IMR-90 (cell line): Measurements from ENCODE around the gene POLR3GL. TPM values are rescaled to one million over a fixed set of nuclear protein-coding genes. Genes with fewer than 3 reads are reported as not detected.

ENCODE experiments used
- ATAC-seq: fragments of 200-7000 bp; cut with Tn5 transposase; 2 replicates; pipeline ENCODE4 v1.9.1; 2020; ENCODE audit warnings: low read depth, mild to moderate bottlenecking, moderate library complexity
- BruUV-seq: library from RNA; stranded (reverse); fragments of 400-500 nt; replicated peaks from 2 replicates; lab custom pipeline; 2021; lab: Mats Ljungman, UMichigan
- CTCF ChIA-PET: fragments of 300-600 bp; formaldehyde crosslinking; extraction: SDS; loops from one replicate; lab custom pipeline; 2021; ENCODE audit warnings: antibody characterized with exemption; lab: Yijun Ruan, JAX
- POLR2A ChIA-PET: fragments of 300-600 bp; sonication (Branson Sonifier 250); formaldehyde crosslinking; loops from one replicate; lab custom pipeline; 2022; ENCODE audit warnings: antibody characterized with exemption; ENCODE audit not compliant: unreplicated experiment; lab: Charles Lee
- DNase-seq: peaks from one replicate; pipeline ENCODE4 v3.0.0; 2013
- H2AFZ ChIP-seq: replicated peaks from 2 replicates; pipeline ENCODE3; 2013; ENCODE audit warnings: low read length, mild to moderate bottlenecking; ENCODE audit not compliant: poor library complexity
- H2AK5ac ChIP-seq: 2 replicates; pipeline ENCODE4 v1.6.1; 2013; ENCODE audit warnings: low read depth, low read length, inconsistent platforms
- H2AK9ac ChIP-seq: replicated peaks from 2 replicates; pipeline ENCODE3; 2013; ENCODE audit warnings: mild to moderate bottlenecking, low read depth, low read length, moderate library complexity; ENCODE audit not compliant: poor library complexity
- H2BK120ac ChIP-seq: 2 replicates; pipeline ENCODE4 v1.6.1; 2013; ENCODE audit warnings: low read depth, low read length, inconsistent platforms
- H2BK15ac ChIP-seq: 3 replicates; pipeline ENCODE4 v1.6.1; 2013; ENCODE audit warnings: low read depth, low read length, inconsistent platforms
- H2BK20ac ChIP-seq: 2 replicates; pipeline ENCODE4 v1.6.1; 2013; ENCODE audit warnings: low read depth, mild to moderate bottlenecking, inconsistent platforms, low read length, moderate library complexity
- H2BK5ac ChIP-seq: 2 replicates; pipeline ENCODE4 v1.6.1; 2013; ENCODE audit warnings: mild to moderate bottlenecking, low read depth, low read length, inconsistent platforms; ENCODE audit not compliant: poor library complexity, severe bottlenecking
- H3K14ac ChIP-seq: replicated peaks from 2 replicates; pipeline ENCODE4 v1.6.1; 2013; ENCODE audit warnings: low read depth, low read length, inconsistent platforms
- H3K18ac ChIP-seq: 2 replicates; pipeline ENCODE4 v1.6.1; 2013; ENCODE audit warnings: low read depth, low read length, control low read depth
- H3K23ac ChIP-seq: 2 replicates; pipeline ENCODE4 v1.6.1; 2013; ENCODE audit warnings: low read depth, low read length, inconsistent platforms
- H3K27ac ChIP-seq: 2 replicates; pipeline ENCODE4 v1.5.1; 2013; ENCODE audit warnings: mild to moderate bottlenecking, control low read depth, low read length; ENCODE audit not compliant: insufficient read depth
- H3K27me3 ChIP-seq: 2 replicates; pipeline ENCODE4 v1.6.1; 2013; ENCODE audit warnings: low read length; ENCODE audit not compliant: control insufficient read depth, insufficient read depth
- H3K36me3 ChIP-seq: 2 replicates; pipeline ENCODE4 v1.6.1; 2013; ENCODE audit warnings: low read length, mixed read lengths; ENCODE audit not compliant: control insufficient read depth, insufficient read depth
- H3K4ac ChIP-seq: 2 replicates; pipeline ENCODE4 v1.6.1; 2013; ENCODE audit warnings: low read depth, low read length, inconsistent platforms
- H3K4me1 ChIP-seq: 2 replicates; pipeline ENCODE4 v1.6.1; 2013; ENCODE audit warnings: low read length, mixed read lengths; ENCODE audit not compliant: control insufficient read depth, insufficient read depth
- H3K4me2 ChIP-seq: 2 replicates; pipeline ENCODE4 v1.6.1; 2013; ENCODE audit warnings: low read depth, mild to moderate bottlenecking, control low read depth, low read length, moderate library complexity
- H3K4me3 ChIP-seq: 2 replicates; pipeline ENCODE4 v1.5.1; 2013; ENCODE audit warnings: low read depth, mild to moderate bottlenecking, control low read depth, low read length, moderate library complexity; ENCODE audit not compliant: insufficient read depth
- H3K56ac ChIP-seq: 2 replicates; pipeline ENCODE4 v1.6.1; 2013; ENCODE audit warnings: low read length, inconsistent platforms; ENCODE audit not compliant: insufficient read depth; ENCODE audit errors: extremely low read depth
- H3K79me1 ChIP-seq, 2 experiments: 2 replicates each; pipeline ENCODE4 v1.6.1; 2013; ENCODE audit warnings: low read length in 2 of 2, inconsistent platforms in 1 of 2, low read depth in 1 of 2
- H3K9ac ChIP-seq: 2 replicates; pipeline ENCODE4 v1.6.1; 2013; ENCODE audit warnings: low read depth, low read length, control low read depth
- H3K9me1 ChIP-seq: 2 replicates; pipeline ENCODE4 v1.6.1; 2013; ENCODE audit warnings: low read length, inconsistent platforms; ENCODE audit not compliant: insufficient read depth
- H3K9me3 ChIP-seq: 2 replicates; pipeline ENCODE4 v1.6.1; 2013; ENCODE audit warnings: low read length; ENCODE audit not compliant: control insufficient read depth, insufficient read depth
- H4K20me1 ChIP-seq: 2 replicates; pipeline ENCODE4 v1.6.1; 2013; ENCODE audit warnings: low read length, inconsistent platforms; ENCODE audit not compliant: insufficient read depth
- H4K5ac ChIP-seq: 2 replicates; pipeline ENCODE4 v1.6.1; 2013; ENCODE audit warnings: mild to moderate bottlenecking, low read depth, low read length, control low read depth
- H4K8ac ChIP-seq, 2 experiments: 2 replicates each; pipeline ENCODE4 v1.6.1; 2013; ENCODE audit warnings: low read depth in 2 of 2, low read length in 2 of 2, control low read depth in 1 of 2, inconsistent platforms in 1 of 2
- H4K91ac ChIP-seq: 2 replicates; pipeline ENCODE4 v1.6.1; 2013; ENCODE audit warnings: low read depth, low read length, inconsistent platforms; ENCODE audit not compliant: insufficient read depth
- BHLHE40 ChIP-seq: fragments of 150-350 bp; IDR thresholded peaks from 2 replicates; pipeline ENCODE4 v1.6.1; 2016; ENCODE audit warnings: mild to moderate bottlenecking, low read depth, low read length
- CEBPB ChIP-seq: IDR thresholded peaks from 2 replicates; pipeline ENCODE4 v1.6.1; 2012; ENCODE audit warnings: low read depth, low read length, improper control_type of control experiment
- CTCF ChIP-seq: conservative IDR thresholded peaks from 2 replicates; pipeline ENCODE4 v1.5.1; 2012; ENCODE audit warnings: mild to moderate bottlenecking, low read depth, low read length, improper control_type of control experiment
- FOS ChIP-seq: fragments of 150-350 bp; IDR thresholded peaks from 2 replicates; pipeline ENCODE4 v1.6.1; 2016; ENCODE audit warnings: low read depth, low read length
- MAFK ChIP-seq: IDR thresholded peaks from 2 replicates; pipeline ENCODE4 v1.6.1; 2012; ENCODE audit warnings: low read depth, low read length, improper control_type of control experiment
- MAZ ChIP-seq: IDR thresholded peaks from 2 replicates; pipeline ENCODE4 v1.6.1; 2012; ENCODE audit warnings: low read depth, mild to moderate bottlenecking, low read length, improper control_type of control experiment, moderate library complexity, borderline replicate concordance
- MXI1 ChIP-seq: IDR thresholded peaks from 2 replicates; pipeline ENCODE4 v1.6.1; 2012; ENCODE audit warnings: low read depth, mild to moderate bottlenecking, low read length, moderate library complexity, borderline replicate concordance
- NFE2L2 ChIP-seq: fragments of 150-350 bp; IDR thresholded peaks from 2 replicates; pipeline ENCODE4 v1.6.1; 2016; ENCODE audit warnings: low read depth, mild to moderate bottlenecking, low read length
- POLR2A ChIP-seq: IDR thresholded peaks from 2 replicates; pipeline ENCODE4 v1.6.1; 2012; ENCODE audit warnings: mild to moderate bottlenecking, low read depth, low read length
- RAD21 ChIP-seq: IDR thresholded peaks from 2 replicates; pipeline ENCODE4 v1.6.1; 2012; ENCODE audit warnings: low read length, improper control_type of control experiment
- RCOR1 ChIP-seq: IDR thresholded peaks from 2 replicates; pipeline ENCODE4 v1.6.1; 2012; ENCODE audit warnings: mild to moderate bottlenecking, low read length, improper control_type of control experiment; ENCODE audit not compliant: insufficient replicate concordance
- RFX5 ChIP-seq: IDR thresholded peaks from 2 replicates; pipeline ENCODE4 v1.8.0; 2012; ENCODE audit warnings: low read depth, mild to moderate bottlenecking, low read length, moderate library complexity
- USF2 ChIP-seq: fragments of 150-350 bp; IDR thresholded peaks from 2 replicates; pipeline ENCODE4 v1.6.1; 2017; ENCODE audit warnings: mild to moderate bottlenecking, antibody characterized with exemption, low read length, low read depth
- WGBS, 2 experiments: methylation state at CpG; one replicate each; pipeline versions ENCODE4 v1.1.5 to v1.1.7; 2013; ENCODE audit warnings: missing lambda C conversion rate in 2 of 2; ENCODE audit not compliant: insufficient read length in 1 of 2; ENCODE audit errors: extremely low coverage in 2 of 2; 5-methylcytosine and 5-hydroxymethylcytosine counted together
- dilution Hi-C: fragments of 300-500 bp; cut with HindIII; formaldehyde crosslinking; loops from one replicate; pipeline ENCODE4 v1.14.3; 2018; ENCODE audit warnings: low sequenced_read_pairs; ENCODE audit not compliant: unreplicated experiment
- in situ Hi-C: fragments of 300-500 bp; cut with MboI; formaldehyde crosslinking; loops from 3 replicates; pipeline ENCODE4 v1.14.3; 2019; ENCODE audit warnings: low sequenced_read_pairs, inconsistent platforms, mixed read lengths
- intact Hi-C: fragments of 100-400 bp; cut with micrococcal nuclease; formaldehyde crosslinking; loops from 2 replicates; pipeline ENCODE4 v1.10.0; 2022
- polyA plus RNA-seq, 3 experiments: library from polyadenylated mRNA; depleted of rRNA; stranded (reverse); fragments of >200 nt; gene quantifications; 2 replicates each; pipeline ENCODE4 v1.2.3, GENCODE V29; 2012; ENCODE audit warnings: low replicate concordance in 1 of 3
- total RNA-seq: library from RNA; depleted of rRNA; stranded (reverse); fragments of >200 nt; gene quantifications from 2 replicates; pipeline ENCODE4 v1.2.3, GENCODE V29; 2012

POLR3GL gene
- total and polyA plus RNA-seq, 2 of the 4 experiments (the other 2 are of a cell fraction) = 7.9 to 16.3 TPM

DNA sequence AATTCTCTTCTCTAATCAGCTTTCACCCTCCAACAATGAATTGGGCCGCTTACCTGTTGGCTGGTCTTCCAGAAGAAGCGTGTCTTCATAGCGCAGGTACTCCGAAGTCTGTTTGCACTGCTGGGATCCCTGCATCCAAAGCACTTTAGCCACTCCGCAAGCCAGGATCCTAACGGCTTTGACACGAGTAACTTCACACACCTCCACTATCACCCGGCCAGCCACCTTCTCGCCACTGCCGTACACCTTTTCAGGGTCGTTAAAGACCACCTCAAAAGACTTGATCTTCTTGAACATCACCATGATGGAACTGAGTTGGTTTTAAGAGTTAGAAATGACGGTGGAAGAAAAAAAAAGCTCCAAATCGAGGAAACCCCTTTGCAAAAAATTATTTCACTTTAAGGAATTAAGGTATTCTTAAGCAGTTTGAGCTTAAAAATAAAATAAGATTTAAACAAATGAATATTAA lies 31.5 kb downstream of the POLR3GL start:
- no peak for TF ChIP-seq CEBPB
- no peak for TF ChIP-seq MAZ
- no peak for TF ChIP-seq USF2
- TF ChIP-seq MXI1 = no peak
- TF ChIP-seq NFE2L2 = no peak
- TF ChIP-seq CTCF = no peak
- no peak for TF ChIP-seq POLR2A
- TF ChIP-seq RFX5 = no peak
- TF ChIP-seq RAD21 = no peak
- no peak for TF ChIP-seq FOS
- no peak for TF ChIP-seq RCOR1
- TF ChIP-seq BHLHE40 = no peak
- no peak for TF ChIP-seq MAFK
- ATAC-seq (no peak), DNase-seq (no peak)
- Histone ChIP-seq H3K18ac (peak overlapping the region; percentile 48; the same call in 1 of the 2 replicates), H3K9me3 (no peaks in the 10 kb centered on the region), H2BK20ac (no peak overlapping the region), H3K4me2 (peak overlapping the region; percentile 92), H4K91ac (peak overlapping the region; percentile 74), H3K79me1 (peaks cover 22 to 35% of the 10 kb centered on the region in 2 experiments), H4K20me1 (peaks cover 12% of the 10 kb centered on the region; the same call in 1 of the 2 replicates), H4K8ac (peak overlapping the region; percentile 13 to 16; a peak in 2 of 4 replicates), H3K27me3 (no peaks in the 10 kb centered on the region), H3K36me3 (peaks cover 13% of the 10 kb centered on the region), H2BK15ac (no peak overlapping the region), H3K27ac (peak overlapping the region; percentile 48), H3K9me1 (peaks cover 9% of the 10 kb centered on the region), H3K4me1 (peaks cover 10% of the 10 kb centered on the region), H2AFZ (peak overlapping the region; percentile 80), H2AK5ac (peak overlapping the region; percentile 65), H3K4ac (peak overlapping the region; percentile 70), H3K9ac (peak overlapping the region; percentile 97), H3K14ac (peak overlapping the region; percentile 91), H2BK5ac (peak overlapping the region; percentile 56), H3K4me3 (peak overlapping the region; percentile 87), H2AK9ac (no peak overlapping the region), H2BK120ac (peak overlapping the region; percentile 30; the same call in 1 of the 2 replicates), H4K5ac (no peak overlapping the region), H3K23ac (peak overlapping the region; percentile 78), H3K56ac (peak overlapping the region; percentile 78)
- dilution Hi-C loops = no loop called here
- in situ Hi-C loops = loop anchor here (5.0 kb wide), 1 partner anchor 79 kb away; the partner anchor contains the start of gene PEX11B
- no TSS peak for BruUV-seq
- intact Hi-C loops = loop anchor here (1.0 to 5.0 kb wide), 5 partner anchors 17 to 79 kb away; partner anchors contain the start of genes ANKRD34A, PEX11B, POLR3GL and RBM8A
- CTCF ChIA-PET = interaction anchor here (0.9 kb wide), 1 partner anchor 17 kb away, joined by 4 read pairs; no protein-coding TSS in a partner anchor
- POLR2A ChIA-PET = interaction anchor here (0.6 to 1.0 kb wide), 4 partner anchors 11 to 132 kb away, joined by 3 to 4 read pairs (median 3); no protein-coding TSS in a partner anchor
- 0% methylated on average over 4 of the region's 13 CpGs; no CpG with 5 or more reads in 1 of the 2 experiments for WGBS, 2 experiments
